ENCODE results near the gene TLCD1. TPM values are rescaled to one million over a fixed set of nuclear protein-coding genes. Genes with fewer than 3 reads are reported as not detected.

Gene TLCD1
- total and polyA plus RNA-seq, 2 donors (not counting 1 experiment from before 2014, with no cell fraction given): 0.49 to 3.1 TPM

DNA sequence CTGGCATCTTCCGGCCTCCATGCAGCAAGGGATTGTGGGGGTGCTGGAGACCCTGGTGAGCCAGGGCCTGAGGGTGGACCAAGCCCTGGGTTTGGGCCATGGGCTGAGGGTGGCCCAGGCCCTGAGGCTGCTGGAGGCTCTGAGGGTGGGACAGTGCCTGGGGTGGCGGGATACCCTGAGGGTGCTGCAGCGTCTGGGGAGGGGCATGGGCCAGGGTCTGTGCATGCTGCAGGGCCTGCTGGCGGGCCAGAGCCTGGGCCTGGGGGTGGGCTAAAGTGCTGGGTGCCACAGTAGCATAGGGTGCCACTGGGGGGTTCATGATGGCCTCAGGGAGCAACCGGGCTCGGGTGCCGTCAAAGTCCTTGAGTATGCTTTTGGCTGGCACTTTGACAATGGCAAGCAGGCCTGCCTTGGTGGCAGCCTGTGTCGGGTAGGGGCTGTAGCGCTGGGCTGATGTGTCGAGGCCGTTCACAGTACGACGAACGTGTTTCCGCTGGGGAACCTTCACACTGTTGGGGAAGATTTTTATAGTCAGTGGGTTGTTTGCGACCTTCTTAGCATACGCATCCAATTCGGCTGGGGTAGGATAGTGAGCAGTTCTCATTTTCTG is 33.3 kb upstream of the TLCD1 start:
- H3K9me3 Mint-ChIP-seq (ENCODE audit: insufficient read depth): no peaks in the 10 kb centered on the region
- intact Hi-C loops (cut with micrococcal nuclease): no loop called here
- ChIA-PET POLR2A (no interaction called here), CTCF (interaction anchor here (6.6 to 7.6 kb wide), 5 partner anchors 9 to 194 kb away, joined by 58 to 137 read pairs (median 112); partner anchors contain the start of genes DHRS13, FLOT2, NEK8 and PHF12)
- H3K9ac ChIP-seq (ENCODE audit: low read length): no peak overlapping the region
- WGBS (ENCODE audit: insufficient coverage): over 99% methylated on average over 18 of the region's 18 CpGs
- no peak overlapping the region for H3K4me3 ChIP-seq (ENCODE audit: control extremely low read depth in 1 of 5, extremely low read depth in 1 of 5, insufficient read depth in 1 of 5, low read depth in 2 of 5, low read length in 4 of 5)
- peaks cover 7 to 34% of the 10 kb centered on the region in 2 experiments for H3K36me3 ChIP-seq (replicated peaks in 1 of 2; ENCODE audit: control extremely low read depth in 1 of 2, control insufficient read depth in 1 of 2, extremely low read depth in 1 of 2, insufficient read depth in 2 of 2, low read length in 1 of 2)
- no peaks in the 10 kb centered on the region for H3K27me3 Mint-ChIP-seq
- no peak for TF ChIP-seq EZH2 (IDR thresholded peaks at IDR 0.05; ENCODE audit: borderline replicate concordance, insufficient read depth, low read depth, low read length, poor library complexity, severe bottlenecking)
- TF ChIP-seq, protein P1, sequence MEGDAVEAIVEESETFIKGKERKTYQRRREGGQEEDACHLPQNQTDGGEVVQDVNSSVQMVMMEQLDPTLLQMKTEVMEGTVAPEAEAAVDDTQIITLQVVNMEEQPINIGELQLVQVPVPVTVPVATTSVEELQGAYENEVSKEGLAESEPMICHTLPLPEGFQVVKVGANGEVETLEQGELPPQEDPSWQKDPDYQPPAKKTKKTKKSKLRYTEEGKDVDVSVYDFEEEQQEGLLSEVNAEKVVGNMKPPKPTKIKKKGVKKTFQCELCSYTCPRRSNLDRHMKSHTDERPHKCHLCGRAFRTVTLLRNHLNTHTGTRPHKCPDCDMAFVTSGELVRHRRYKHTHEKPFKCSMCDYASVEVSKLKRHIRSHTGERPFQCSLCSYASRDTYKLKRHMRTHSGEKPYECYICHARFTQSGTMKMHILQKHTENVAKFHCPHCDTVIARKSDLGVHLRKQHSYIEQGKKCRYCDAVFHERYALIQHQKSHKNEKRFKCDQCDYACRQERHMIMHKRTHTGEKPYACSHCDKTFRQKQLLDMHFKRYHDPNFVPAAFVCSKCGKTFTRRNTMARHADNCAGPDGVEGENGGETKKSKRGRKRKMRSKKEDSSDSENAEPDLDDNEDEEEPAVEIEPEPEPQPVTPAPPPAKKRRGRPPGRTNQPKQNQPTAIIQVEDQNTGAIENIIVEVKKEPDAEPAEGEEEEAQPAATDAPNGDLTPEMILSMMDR (IDR thresholded peaks at IDR 0.05): no peak
- no peak overlapping the region for H3K27ac Mint-ChIP-seq
- H3K27ac ChIP-seq (ENCODE audit: low read length in 2 of 2): no peak overlapping the region
- peaks cover 11% of the 10 kb centered on the region for H3K4me1 Mint-ChIP-seq
- H2AFZ ChIP-seq (ENCODE audit: insufficient read depth, low read depth, low read length, poor library complexity, severe bottlenecking): no peak overlapping the region
- peaks cover 39% of the 10 kb centered on the region for H3K79me2 ChIP-seq (ENCODE audit: control insufficient read depth, insufficient read depth, low read length)
- no peaks in the 10 kb centered on the region for H3K27me3 ChIP-seq (replicated peaks in 1 of 4; ENCODE audit: control extremely low read depth in 1 of 4, control insufficient read depth in 3 of 4, insufficient read depth in 4 of 4, low read length in 3 of 4)
- peaks cover 29% of the 10 kb centered on the region for H4K20me1 ChIP-seq (ENCODE audit: control insufficient read depth, insufficient read depth, low read length, poor library complexity, severe bottlenecking)
- peaks cover 0 to 8% of the 10 kb centered on the region in 2 donors for H3K4me1 ChIP-seq (ENCODE audit: control insufficient read depth in 2 of 2, insufficient read depth in 2 of 2, low read length in 2 of 2)
- no peak for ATAC-seq (ENCODE audit: low read depth)
- no peak overlapping the region for H3K4me3 Mint-ChIP-seq
- no peak overlapping the region for H3K4me2 ChIP-seq (replicated peaks; ENCODE audit: low read depth, low read length, poor library complexity, severe bottlenecking)
- peak; percentile 25 for DNase-seq
- no peaks in the 10 kb centered on the region for H3K9me3 ChIP-seq (ENCODE audit: control extremely low read depth in 1 of 3, control insufficient read depth in 2 of 3, insufficient read depth in 1 of 3, low read length in 2 of 3)

DNA sequence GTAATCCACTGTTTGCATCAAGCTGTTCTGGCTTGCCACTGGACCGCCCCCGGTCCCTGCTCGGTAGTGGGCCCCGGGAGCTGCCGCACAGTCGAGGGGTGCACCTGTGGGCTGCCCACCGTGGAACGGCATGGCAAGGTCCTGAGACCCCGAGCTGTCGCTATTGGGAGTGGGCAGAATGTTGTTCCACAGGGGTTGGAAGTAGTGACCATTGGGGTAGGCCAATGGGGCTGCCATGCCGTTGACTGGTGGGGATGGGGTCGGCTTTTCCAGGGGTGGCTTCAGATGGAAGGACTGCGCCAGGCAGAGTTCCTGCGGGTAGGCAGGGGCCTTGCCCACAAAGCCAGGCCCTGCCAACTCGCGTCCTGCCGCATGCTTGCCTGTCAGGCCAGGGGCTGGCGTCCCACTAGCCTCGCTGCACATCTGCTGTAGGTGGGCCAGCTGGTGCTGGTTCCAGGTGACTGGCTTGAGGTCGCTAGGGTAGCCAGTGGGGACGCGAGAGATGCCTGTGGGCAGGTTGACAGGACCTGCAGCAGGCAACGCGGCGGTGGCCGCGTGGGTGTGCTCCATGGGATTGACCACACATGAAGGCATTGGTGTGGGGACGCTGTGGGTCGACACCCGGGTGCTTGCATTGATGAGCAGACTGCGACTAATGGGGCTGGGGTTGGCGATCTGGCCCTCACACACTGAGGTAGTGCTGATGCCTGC is 32.5 kb upstream of the TLCD1 start:
- Mint-ChIP-seq H3K27ac (no peak overlapping the region), H3K9me3 (ENCODE audit: insufficient read depth) (no peaks in the 10 kb centered on the region), H3K27me3 (no peaks in the 10 kb centered on the region), H3K4me1 (peaks cover 9% of the 10 kb centered on the region), H3K4me3 (no peak overlapping the region)
- Histone ChIP-seq H3K79me2 (ENCODE audit: control insufficient read depth, insufficient read depth, low read length) (peaks cover 36% of the 10 kb centered on the region), H3K27ac (ENCODE audit: low read length in 2 of 2) (no peak overlapping the region), H3K9me3 (ENCODE audit: control extremely low read depth in 1 of 3, control insufficient read depth in 2 of 3, insufficient read depth in 1 of 3, low read length in 2 of 3) (no peaks in the 10 kb centered on the region), H3K4me3 (ENCODE audit: control extremely low read depth in 1 of 5, extremely low read depth in 1 of 5, insufficient read depth in 1 of 5, low read depth in 2 of 5, low read length in 4 of 5) (no peak overlapping the region), H3K4me1 (ENCODE audit: control insufficient read depth in 2 of 2, insufficient read depth in 2 of 2, low read length in 2 of 2) (peaks cover 0 to 8% of the 10 kb centered on the region in 2 donors), H3K36me3 (replicated peaks in 1 of 2; ENCODE audit: control extremely low read depth in 1 of 2, control insufficient read depth in 1 of 2, extremely low read depth in 1 of 2, insufficient read depth in 2 of 2, low read length in 1 of 2) (peaks cover 7 to 34% of the 10 kb centered on the region in 2 experiments), H3K9ac (ENCODE audit: low read length) (no peak overlapping the region), H2AFZ (ENCODE audit: insufficient read depth, low read depth, low read length, poor library complexity, severe bottlenecking) (no peak overlapping the region), H4K20me1 (ENCODE audit: control insufficient read depth, insufficient read depth, low read length, poor library complexity, severe bottlenecking) (peaks cover 28% of the 10 kb centered on the region), H3K27me3 (replicated peaks in 1 of 4; ENCODE audit: control extremely low read depth in 1 of 4, control insufficient read depth in 3 of 4, insufficient read depth in 4 of 4, low read length in 3 of 4) (no peaks in the 10 kb centered on the region), H3K4me2 (replicated peaks; ENCODE audit: low read depth, low read length, poor library complexity, severe bottlenecking) (no peak overlapping the region)
- ATAC-seq (ENCODE audit: low read depth) (no peak), DNase-seq (peak; percentile 31)
- no peak for TF ChIP-seq EZH2 (IDR thresholded peaks at IDR 0.05; ENCODE audit: borderline replicate concordance, insufficient read depth, low read depth, low read length, poor library complexity, severe bottlenecking)
- TF ChIP-seq, protein P1 (IDR thresholded peaks at IDR 0.05): no peak
- ChIA-PET CTCF (interaction anchor here (1.0 kb wide), 1 partner anchor 31 kb away, joined by 4 read pairs; no protein-coding TSS in a partner anchor), POLR2A (no interaction called here)
- WGBS (ENCODE audit: insufficient coverage): 97% methylated on average over 32 of the region's 32 CpGs
- intact Hi-C loops (cut with micrococcal nuclease): no loop called here
